ENCODE results near the gene DOK6.
"Not testable (repeated sequence)": the region's sequence is repeated elsewhere in the genome, so short reads cannot be mapped to it uniquely, and the experiment has no call there.

DOK6 gene

GRCh38 chr18:69400253-69400975 lies at the start of gene DOK6:
DOK6 (plus strand) TSS chr18:69400888.
- DNase-seq (ENCODE audit: low read depth in 3 of 3), result no peak

- no peak for DNase-seq (ENCODE audit: low read depth in 3 of 3)
These were observed 47.7 kb upstream of the DOK6 start for GRCh38 chr18:69353023-69353422.

DNA sequence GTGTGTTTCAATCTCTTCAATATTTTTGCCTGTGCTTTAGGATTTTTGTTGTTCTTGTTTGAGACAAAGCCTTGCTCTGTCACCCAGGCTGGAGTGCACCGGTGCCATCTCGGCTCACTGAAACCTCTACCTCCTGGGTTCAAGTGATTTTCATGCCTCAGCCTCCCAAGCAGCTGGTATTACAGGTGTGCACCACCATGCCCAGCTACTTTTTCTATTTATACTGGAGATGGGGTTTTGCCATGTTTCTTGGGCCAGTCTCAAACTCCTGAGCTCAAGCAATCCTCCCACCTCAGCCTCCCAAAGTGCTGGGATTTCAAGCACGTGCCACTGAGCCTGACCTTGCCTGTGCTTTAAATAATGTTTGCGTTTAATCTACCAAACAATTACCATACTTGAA lies 43.1 kb upstream of the DOK6 start:
- DNase-seq (ENCODE audit: low read depth in 3 of 3), result no peak

DNA sequence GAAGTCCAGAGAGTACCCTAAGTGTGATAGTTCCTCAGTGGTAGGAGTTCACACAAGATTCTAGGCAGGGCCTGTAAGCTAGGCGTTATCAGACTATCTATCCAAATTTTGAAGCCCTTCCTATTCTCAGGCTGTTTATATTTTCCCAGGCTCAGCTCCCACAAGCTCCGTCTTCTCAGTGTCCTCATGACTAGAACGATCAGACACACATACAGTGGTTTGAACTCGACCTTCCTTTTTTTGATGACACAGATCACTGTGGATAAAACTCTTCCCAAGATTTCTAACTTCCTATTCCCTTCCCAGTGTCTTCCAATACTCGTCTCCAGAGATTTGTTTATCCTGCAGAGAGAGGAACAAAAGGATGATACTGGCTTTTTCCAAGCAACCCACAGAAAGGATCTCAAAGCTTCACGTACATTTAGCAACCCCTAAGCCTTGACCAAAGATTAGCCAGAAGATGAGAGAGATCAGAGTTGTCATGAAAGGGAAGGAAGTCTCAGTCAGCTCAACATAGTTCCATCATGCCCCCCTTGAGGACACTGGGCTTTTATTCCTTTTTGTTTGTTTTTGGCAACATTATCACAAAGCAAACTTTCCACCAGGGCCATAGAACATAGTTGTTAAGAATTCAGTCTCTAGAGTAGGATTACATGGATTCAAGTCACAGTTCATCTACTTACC lies 42.3 kb upstream of the DOK6 start:
- DNase-seq (ENCODE audit: low read depth in 3 of 3), result no peak

DNA sequence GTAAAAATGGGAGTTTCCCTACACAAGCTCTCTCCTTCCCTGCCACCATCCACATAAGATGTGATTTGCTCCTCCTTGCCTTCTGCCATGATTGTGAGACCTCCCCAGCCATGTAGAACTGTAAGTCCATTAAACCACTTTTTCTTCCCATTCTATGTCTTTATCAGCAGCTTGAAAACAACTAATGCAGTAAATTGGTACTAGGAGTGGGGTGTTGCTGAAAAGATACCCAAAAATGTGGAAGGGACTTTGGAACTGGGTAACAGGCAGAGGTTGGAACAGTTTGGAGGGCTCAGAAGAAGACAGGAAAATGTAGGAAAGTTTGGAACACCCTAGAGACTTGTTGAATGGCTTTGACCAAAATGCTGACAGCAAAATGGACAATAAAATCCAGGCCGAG lies 40.9 kb upstream of the DOK6 start:
- not testable (repeated sequence) for DNase-seq (ENCODE audit: low read depth in 3 of 3)

GRCh38 chr18:69364930-69365329 lies 35.8 kb upstream of the DOK6 start:
- DNase-seq (ENCODE audit: low read depth in 3 of 3), result no peak

DNA sequence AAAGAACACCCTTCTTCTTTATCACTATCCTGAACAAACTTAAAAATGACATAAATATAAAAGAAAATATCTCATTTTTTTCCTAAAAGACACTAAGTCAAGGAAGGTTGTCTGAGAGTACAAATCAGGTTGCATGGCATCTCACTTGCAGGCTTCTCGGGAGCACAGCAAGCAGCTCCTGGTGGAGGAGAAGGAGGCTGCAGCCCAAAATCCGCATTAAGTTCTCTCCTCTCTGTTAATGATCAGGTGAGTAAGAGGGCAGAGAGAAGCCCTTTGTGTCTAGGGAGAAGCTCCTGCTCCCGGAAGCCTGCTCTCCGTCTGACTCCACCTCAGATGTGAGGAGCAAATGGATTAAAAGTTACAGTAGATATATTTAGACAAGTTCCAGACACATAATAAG lies 35.0 kb upstream of the DOK6 start:
- no peak for DNase-seq (ENCODE audit: low read depth in 3 of 3)

GRCh38 chr18:69367104-69367503 lies 33.6 kb upstream of the DOK6 start:
- DNase-seq (ENCODE audit: low read depth in 3 of 3), result no peak

GRCh38 chr18:69371729-69372128 lies 29.0 kb upstream of the DOK6 start:
- no peak for DNase-seq (ENCODE audit: low read depth in 3 of 3)

DNA sequence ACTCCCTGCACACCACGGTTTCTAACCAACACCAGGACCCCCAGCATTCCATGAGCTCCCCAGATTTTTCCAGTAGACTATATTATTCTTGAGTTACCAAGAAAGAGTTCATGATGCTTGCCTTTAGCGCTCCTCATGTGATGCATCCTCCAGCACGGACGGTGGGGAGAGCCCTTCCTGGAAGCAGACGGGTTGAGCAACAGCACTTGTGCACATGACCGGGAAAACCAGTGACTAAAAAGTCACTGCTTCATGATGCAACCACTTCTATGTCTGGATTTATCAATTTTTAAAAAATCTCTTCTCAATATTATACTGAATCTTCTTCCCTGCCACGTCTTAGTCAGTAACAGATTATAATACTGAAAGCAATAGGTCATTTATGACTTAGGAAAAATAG lies 20.4 kb upstream of the DOK6 start:
- DNase-seq (ENCODE audit: low read depth in 3 of 3), result no peak

- DNase-seq (ENCODE audit: low read depth in 3 of 3), result no peak
These were observed 17.5 kb upstream of the DOK6 start for GRCh38 chr18:69383186-69383585.

DNA sequence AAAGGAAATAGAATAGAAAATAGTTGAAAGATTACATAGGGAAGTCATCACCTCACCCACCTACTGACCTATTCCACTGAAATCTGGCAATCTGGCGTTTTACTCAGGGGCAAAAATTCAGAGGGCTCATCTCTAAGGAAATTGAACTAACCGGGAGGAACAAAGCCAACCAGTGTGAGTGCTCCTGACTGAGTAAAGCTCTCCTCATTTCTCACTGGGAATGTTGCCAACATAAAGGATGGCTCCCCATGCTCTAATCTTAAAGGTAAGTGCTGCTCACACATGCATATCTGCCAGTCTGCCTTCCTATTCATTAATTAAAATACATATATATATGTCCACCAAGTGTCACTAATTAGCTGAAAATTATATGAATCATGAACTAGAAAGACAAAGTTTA lies 13.5 kb upstream of the DOK6 start:
- no peak for DNase-seq (ENCODE audit: low read depth in 3 of 3)

DNA sequence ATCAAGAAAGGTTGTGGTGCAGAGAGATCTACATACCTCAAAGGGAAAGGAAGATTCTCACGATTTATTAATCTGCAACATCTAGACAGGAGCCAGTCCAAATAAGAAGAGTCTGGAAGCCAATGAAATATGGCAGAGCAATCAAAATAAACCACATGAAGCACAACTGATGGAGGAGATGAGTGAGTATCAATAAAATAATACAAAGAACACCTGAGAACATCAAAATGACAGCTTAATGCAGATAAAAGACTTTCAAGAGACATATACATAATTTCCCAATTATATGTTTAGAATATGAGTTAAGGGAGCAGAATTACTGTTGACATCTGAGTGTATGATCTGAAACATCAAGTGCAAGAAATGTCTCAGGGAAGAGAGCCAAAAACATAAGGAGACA lies 12.5 kb upstream of the DOK6 start:
- DNase-seq (ENCODE audit: low read depth in 3 of 3), result no peak

GRCh38 chr18:69397096-69397495 lies 3.6 kb upstream of the DOK6 start:
- no peak for DNase-seq (ENCODE audit: low read depth in 3 of 3)

DNA sequence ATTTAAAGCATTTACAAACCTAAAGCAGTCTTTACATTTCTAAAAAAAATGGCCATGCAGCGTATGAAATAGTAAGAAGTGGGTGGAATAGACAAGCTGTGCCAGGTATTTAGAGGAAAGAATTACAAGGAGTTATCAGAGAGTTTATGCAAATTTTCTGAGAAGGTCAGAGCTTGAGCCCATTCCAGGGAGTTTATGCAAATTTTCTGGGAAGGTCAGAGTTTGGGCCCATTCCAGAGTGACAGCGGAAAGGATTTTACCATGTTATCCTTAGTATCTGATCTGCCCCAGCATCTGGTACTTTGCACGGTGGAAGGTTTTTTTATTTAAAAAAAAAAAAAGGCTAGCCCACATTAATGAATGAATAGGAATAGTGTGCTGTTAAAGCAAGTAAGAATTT lies 1.4 kb upstream of the DOK6 start:
- DNase-seq (ENCODE audit: low read depth in 3 of 3), result no peak

DNA sequence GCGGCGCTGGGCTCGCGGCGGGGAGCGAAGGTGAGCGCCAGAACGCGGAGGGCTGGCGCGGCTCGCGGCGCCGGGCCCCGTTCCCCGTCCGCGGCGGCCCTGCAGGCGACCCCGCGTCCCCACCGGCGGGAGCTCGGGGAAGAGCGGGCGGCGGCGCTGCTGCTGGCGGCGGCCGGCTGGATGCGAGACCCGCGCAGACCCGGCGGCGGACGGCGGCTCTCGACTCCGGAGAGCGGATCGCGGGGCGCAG lies 213 bp downstream of the DOK6 start:
- no peak for DNase-seq (ENCODE audit: low read depth in 3 of 3)

- DNase-seq (ENCODE audit: low read depth in 3 of 3), result no peak
These were observed 711 bp downstream of the DOK6 start for GRCh38 chr18:69401226-69401971.

GRCh38 chr18:69401972-69402532 lies 1.4 kb downstream of the DOK6 start:
- DNase-seq (ENCODE audit: low read depth in 3 of 3), result no peak

- no peak for DNase-seq (ENCODE audit: low read depth in 3 of 3)
These were observed 1.9 kb downstream of the DOK6 start for GRCh38 chr18:69402533-69402989.

DNA sequence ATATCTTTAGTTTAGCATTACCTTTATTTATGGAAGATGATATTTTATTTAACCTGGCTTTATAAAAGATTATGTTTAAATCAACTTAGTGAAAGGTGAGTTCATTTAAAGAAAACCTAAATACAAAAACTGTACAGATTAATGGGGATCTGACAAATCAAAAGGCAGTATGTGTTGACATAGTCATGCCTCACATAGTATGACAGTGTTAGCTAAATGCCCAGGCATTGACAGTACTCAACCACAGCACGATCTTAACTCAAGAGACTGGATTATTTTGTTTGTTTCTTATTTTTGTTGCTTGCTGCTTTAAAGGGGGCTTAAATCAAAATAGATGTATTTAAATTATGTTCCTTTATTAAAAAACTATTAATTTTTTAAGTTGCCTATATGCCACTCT lies 7.8 kb downstream of the DOK6 start:
- DNase-seq (ENCODE audit: low read depth in 3 of 3), result no peak

DNA sequence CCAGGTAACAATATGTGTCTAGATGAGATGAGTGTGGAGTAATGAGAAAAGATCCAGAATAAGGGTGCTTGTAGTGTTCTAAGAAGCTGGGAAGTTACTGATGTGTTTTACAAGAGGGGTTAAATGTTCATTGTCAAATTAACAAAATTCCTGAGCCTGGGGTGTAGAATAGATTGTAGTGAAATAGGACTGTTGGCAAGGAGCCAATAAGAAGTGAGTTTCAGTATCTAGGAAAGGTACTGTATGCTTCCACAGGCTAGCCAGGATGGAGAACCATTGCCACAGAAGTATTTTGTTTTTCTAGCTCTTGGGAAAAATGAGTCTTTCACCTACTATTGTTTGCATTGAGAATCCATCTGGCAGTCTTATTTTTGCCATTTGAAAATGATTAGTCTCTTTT lies 10.5 kb downstream of the DOK6 start:
- no peak for DNase-seq (ENCODE audit: low read depth in 3 of 3)

- DNase-seq (ENCODE audit: low read depth in 3 of 3), result no peak
These were observed 13.5 kb downstream of the DOK6 start for GRCh38 chr18:69414184-69414583.

- DNase-seq (ENCODE audit: low read depth in 3 of 3), result no peak
These were observed 32.2 kb downstream of the DOK6 start for GRCh38 chr18:69432847-69433246.

All from stimulated activated CD4-positive, alpha-beta T cell treated with anti-CD3 and anti-CD28 coated beads, TNF-alpha, amount 100 ng/mL, for 4 hours (primary cell).